Stimulated activated CD8-positive, alpha-beta memory T cell treated with anti-CD3 and anti-CD28 coated beads, Interleukin-15, amount 100 ng/mL, for 4 hours (primary cell): Measurements from ENCODE around the gene UCHL3.
"Not testable (repeated sequence)": the region's sequence is repeated elsewhere in the genome, so short reads cannot be mapped to it uniquely, and the experiment has no call there.

ENCODE experiments used
- DNase-seq, 2 donors: peaks; one replicate each; pipeline ENCODE4 v3.0.0-alpha.2; 2020; ENCODE audit warnings: low read depth in 2 of 2

The UCHL3 gene

GRCh38 chr13:75549262-75550158 lies at the start of gene UCHL3:
Gene UCHL3, plus strand, starts transcription at chr13:75549791. Its CDS starts 30 bp downstream, at chr13:75549821.
- DNase-seq: peak; percentile 91 to 96

- no peak for DNase-seq
These were observed 44.3 kb upstream of the UCHL3 start for GRCh38 chr13:75505327-75505726.

DNA sequence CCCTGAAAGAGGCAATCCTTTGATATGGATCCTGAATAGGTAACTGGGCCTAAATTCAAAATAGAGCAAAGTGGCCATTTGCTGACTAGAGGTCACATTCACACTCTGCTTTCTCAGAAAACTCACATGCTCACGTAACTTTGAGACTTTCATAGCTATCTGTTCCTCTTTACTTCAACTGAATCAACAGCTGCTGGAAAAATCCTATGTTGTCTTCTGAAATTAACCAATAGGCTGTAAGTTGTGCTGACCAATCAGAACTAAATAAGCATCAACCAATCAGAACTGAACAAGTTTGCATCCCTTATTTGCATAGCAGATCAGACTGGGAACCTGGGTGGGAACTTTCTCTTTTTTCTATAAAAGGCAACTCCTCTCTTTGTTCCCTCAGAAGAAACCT lies 43.6 kb upstream of the UCHL3 start:
- no peak for DNase-seq

DNA sequence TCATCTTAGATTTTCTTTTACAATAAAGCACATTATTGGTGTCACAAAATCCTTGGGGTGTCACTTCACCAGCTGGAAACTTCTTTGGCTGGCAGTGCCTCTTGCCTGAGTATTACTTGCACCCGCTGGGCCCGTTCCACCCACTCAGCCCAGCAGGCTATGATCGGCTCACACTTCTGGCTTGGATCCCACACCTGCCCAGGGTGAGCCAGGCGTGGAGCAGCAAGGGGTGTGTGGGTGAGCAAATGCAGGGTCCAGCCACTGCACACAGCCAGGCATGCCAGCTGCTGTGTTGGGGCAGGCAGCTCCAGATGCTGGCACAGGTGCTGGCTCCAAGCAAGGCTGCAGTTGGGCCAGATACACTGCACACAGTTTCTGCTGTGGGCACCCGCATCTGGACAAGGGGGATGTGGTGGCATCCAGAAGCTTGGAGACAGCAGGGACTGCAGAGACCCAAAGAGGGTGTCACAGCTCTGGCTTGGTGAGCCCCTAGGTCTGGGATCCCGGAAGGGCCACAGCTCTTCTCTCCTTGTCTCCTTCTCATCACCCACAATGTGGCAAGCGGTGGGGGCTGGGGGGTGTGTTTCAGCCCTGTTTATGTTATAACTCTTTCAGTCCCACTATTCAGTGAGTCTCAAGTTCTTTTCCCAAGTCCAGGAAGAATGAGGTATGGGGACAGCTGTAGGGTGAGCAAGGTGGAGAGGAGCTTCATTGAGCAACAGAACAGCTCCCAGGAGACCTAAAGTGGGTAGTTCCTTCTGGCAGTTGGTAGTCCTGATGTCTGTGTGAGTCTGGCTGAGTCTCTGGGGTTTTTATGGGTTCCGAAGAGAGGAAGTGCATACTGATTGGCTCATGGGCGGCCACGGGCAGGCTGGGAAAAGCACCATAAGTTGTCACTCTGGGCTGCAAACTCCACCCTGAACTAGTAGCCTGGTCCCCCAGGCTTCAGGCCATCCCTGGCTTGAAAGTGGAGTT lies 42.3 kb upstream of the UCHL3 start:
- DNase-seq: no peak

- DNase-seq: no peak
These were observed 41.5 kb upstream of the UCHL3 start for GRCh38 chr13:75508002-75508548.

GRCh38 chr13:75511051-75511625 lies 38.5 kb upstream of the UCHL3 start:
- no peak for DNase-seq

DNA sequence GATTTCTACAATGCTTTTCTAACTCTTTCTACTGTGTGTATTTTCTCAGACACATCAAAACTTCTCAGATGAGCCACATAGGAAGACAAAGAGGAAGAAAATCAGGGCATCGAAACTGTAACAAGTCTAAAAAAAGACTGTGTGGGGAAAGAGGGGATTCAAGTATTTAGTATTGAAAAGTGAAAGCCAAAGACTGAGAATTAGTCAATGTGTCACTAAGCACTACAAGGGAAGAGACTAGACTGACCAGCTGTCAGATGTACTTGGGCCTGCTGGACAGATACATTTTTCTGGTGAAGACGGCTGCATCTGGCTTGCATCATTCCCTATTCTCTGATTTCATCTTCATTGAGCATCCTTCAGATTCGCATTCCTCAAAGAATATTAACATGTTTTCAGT lies 37.3 kb upstream of the UCHL3 start:
- no peak for DNase-seq

DNA sequence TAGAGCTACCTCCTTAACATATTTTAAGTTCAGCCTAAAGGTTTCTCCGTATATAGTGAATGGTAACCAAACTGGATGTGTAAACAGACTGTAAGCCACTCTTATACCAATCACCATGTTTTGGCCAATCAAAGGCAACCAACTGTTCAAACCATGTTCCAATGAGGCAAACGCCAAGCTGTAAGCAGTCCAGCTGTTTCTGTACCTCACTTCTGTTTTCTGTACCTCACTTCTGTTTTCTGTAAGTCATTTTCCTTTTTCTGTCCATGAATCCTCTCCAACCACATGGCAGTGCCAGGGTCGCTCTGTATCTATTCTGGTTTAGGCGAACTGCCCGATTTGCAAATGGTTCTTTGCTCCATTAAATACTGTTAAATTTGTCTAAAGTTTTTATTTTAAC lies 36.3 kb upstream of the UCHL3 start:
- DNase-seq: no peak

DNA sequence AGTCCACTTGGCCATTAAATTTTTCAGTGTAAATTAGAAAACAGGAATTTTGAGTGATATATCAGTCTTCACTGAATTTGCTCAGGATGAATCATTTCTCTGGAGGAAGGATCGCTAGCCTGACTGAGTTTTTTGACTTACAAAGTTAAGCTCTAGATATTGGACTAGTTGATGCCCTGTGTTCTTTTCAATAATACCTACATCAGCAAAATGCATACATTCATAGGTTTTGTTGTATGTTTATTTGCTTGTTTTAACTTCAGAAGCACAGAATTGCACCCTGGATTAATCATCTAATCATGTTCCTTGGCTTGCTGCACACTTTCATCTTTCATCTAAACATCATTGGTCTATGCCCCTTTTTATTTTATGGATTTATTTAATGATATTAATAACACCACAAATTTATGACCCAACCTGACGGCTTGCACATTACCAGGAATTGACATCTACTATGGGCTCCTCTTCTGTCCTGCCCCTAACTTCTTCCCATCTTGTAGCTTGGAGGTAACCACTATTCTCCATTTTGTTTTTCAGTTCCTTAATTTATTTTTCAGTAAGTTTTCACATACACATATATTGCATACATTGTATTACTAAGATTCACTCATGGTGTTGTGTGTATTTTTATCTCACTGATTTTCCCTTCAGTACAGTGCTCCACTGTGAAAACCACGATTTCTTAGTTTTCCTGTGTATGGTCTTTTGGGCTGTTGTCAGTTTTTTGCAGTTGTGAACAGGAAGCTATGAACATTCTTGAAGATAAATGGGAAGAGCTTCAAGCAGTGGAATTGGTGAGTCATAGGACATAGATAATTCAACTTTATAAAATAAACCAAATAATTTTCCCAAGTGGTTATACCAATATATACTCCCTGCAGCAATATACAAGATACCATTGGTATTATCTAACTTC lies 35.3 kb upstream of the UCHL3 start:
- no peak for DNase-seq

GRCh38 chr13:75518439-75519088 lies 31.0 kb upstream of the UCHL3 start:
- no peak for DNase-seq

GRCh38 chr13:75521956-75522355 lies 27.6 kb upstream of the UCHL3 start:
- no peak for DNase-seq

- no peak for DNase-seq
These were observed 19.0 kb upstream of the UCHL3 start for GRCh38 chr13:75530549-75530961.

GRCh38 chr13:75533861-75534260 lies 15.7 kb upstream of the UCHL3 start:
- no peak for DNase-seq

DNA sequence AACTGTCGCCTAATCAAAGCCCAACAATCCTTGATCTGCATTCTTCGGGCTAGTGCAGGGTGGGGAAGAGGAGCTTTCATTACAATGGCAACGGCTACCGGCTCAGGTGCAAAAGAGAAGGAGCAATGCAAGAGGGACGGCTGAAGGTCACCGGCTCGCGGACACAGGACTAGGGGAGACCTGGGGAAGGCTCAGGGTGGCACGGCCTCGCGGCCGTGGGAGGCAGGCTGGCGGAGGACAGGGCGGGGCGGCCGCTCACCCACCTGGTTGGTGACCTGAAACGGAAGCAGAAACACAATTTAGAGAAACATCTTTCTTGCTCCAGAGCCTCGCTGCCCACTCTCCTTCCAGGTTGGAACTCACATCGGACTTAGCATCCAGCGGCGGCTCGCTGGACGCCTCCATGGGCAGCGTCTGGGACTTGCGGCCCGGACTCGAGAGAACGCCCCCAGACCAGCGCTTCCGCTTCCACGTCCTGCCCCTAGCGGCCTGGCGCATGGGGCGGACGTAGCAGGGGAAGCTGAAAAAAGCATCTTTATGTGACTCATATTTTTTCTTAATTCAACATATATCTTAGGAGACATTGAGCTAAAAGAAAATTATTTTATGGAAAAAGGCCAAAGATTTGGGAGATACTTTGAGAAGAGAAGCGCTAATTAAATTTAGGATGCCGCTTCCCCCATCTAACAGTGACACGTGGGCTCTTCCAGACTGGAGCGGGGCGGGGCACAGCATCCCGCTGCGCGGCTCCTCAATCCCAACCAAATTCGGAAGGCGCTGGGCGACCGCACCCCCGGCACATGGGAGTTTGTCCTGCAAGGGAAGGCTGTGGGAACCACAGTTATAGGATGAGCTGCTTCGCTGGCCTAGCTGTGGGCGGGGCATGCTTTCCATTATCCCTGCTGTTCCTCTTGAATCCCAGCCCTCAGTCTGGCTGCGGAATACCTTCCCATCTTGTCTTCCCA lies 11.9 kb upstream of the UCHL3 start, which contains the start of gene COMMD6:
TSS of gene COMMD6 (minus strand) at position 441 of the 965 bp plus-strand sequence. CDS start at position 405, 36 bp downstream.
- peak; percentile 43 to 44 for DNase-seq

GRCh38 chr13:75541287-75541686 lies 8.3 kb upstream of the UCHL3 start:
- DNase-seq: no peak

GRCh38 chr13:75541961-75542360 lies 7.6 kb upstream of the UCHL3 start:
- DNase-seq: no peak

GRCh38 chr13:75544681-75545330 lies 4.8 kb upstream of the UCHL3 start:
- DNase-seq: no peak

GRCh38 chr13:75545386-75545785 lies 4.2 kb upstream of the UCHL3 start:
- DNase-seq: not testable (repeated sequence)
